CD4-positive, alpha-beta memory T cell (primary cell): ENCODE results near the gene YJU2. TPM values are rescaled to one million over a fixed set of nuclear protein-coding genes. Genes with fewer than 3 reads are reported as not detected.

Source experiments
- CTCF ChIA-PET: fragments of 350-600 bp; sonication (Branson Sonifier 250); formaldehyde crosslinking; loops from one replicate; lab custom pipeline; 2021; ENCODE audit warnings: inconsistent platforms; ENCODE audit not compliant: partially characterized antibody; lab: Charles Lee
- POLR2A ChIA-PET: fragments of 350-600 bp; sonication (Branson Sonifier 250); formaldehyde crosslinking; loops from one replicate; lab custom pipeline; 2021; ENCODE audit not compliant: partially characterized antibody; lab: Charles Lee
- DNase-seq, 5 donors: peaks; one replicate each; pipeline versions ENCODE4 v3.0.0 to v3.0.0-alpha.2; 2020 to 2022; ENCODE audit warnings: mixed read lengths in 1 of 5
- H3K27ac ChIP-seq: one replicate; pipeline ENCODE4 v1.7.0; 2013; ENCODE audit warnings: low read depth, low read length
- H3K27me3 ChIP-seq: 2 replicates; pipeline ENCODE4 v1.7.0; 2013; ENCODE audit warnings: mild to moderate bottlenecking, low read length, moderate library complexity; ENCODE audit not compliant: insufficient read depth
- H3K36me3 ChIP-seq: 2 replicates; pipeline ENCODE4 v1.7.0; 2013; ENCODE audit warnings: mild to moderate bottlenecking, low read length, moderate library complexity; ENCODE audit not compliant: insufficient read depth
- H3K4me1 ChIP-seq: 2 replicates; pipeline ENCODE4 v1.7.0; 2013; ENCODE audit warnings: mild to moderate bottlenecking, low read length, moderate library complexity; ENCODE audit not compliant: insufficient read depth
- H3K4me3 ChIP-seq, 2 donors: one replicate each; pipeline ENCODE4 v1.7.0; 2013; ENCODE audit warnings: low read length in 2 of 2, mild to moderate bottlenecking in 1 of 2
- H3K9me3 ChIP-seq, 2 donors: one replicate each; pipeline ENCODE4 v1.7.0; 2013; ENCODE audit warnings: low read length in 2 of 2, control low read depth in 1 of 2; ENCODE audit not compliant: control insufficient read depth in 1 of 2
- H3K27ac Mint-ChIP-seq, 7 donors: one replicate each; pipeline ENCODE4 v1.8.0; 2020 to 2021; ENCODE audit warnings: mixed read lengths in 7 of 7, mild to moderate bottlenecking in 6 of 7, inconsistent platforms in 3 of 7, moderate library complexity in 3 of 7
- H3K27me3 Mint-ChIP-seq, 2 donors: one replicate each; pipeline ENCODE4 v1.8.0; 2020 to 2021; ENCODE audit warnings: mixed read lengths in 2 of 2
- H3K36me3 Mint-ChIP-seq, 2 donors: one replicate each; pipeline ENCODE4 v1.8.0; 2020 to 2021; ENCODE audit warnings: mixed read lengths in 2 of 2, inconsistent platforms in 1 of 2, mild to moderate bottlenecking in 1 of 2
- H3K4me1 Mint-ChIP-seq, 4 donors: one replicate each; pipeline ENCODE4 v1.8.0; 2020 to 2021; ENCODE audit warnings: mixed read lengths in 4 of 4, mild to moderate bottlenecking in 1 of 4
- H3K4me3 Mint-ChIP-seq, 8 donors: one replicate each; pipeline ENCODE4 v1.8.0; 2020 to 2021; ENCODE audit warnings: mixed read lengths in 8 of 8, mild to moderate bottlenecking in 7 of 8, moderate library complexity in 6 of 8, inconsistent platforms in 3 of 8
- H3K9me3 Mint-ChIP-seq, 8 donors: one replicate each; pipeline ENCODE4 v1.8.0; 2020 to 2021; ENCODE audit warnings: mixed read lengths in 8 of 8, mild to moderate bottlenecking in 5 of 8, inconsistent platforms in 3 of 8, moderate library complexity in 1 of 8
- intact Hi-C: fragments of 100-400 bp; cut with micrococcal nuclease; formaldehyde crosslinking; loops from one replicate; pipeline ENCODE4 v1.15.1; 2023
- polyA plus RNA-seq, 2 donors: library from polyadenylated mRNA; unstranded; fragments of 300-500 nt; fragmentation: Illumina TruSeq; gene quantifications; one replicate each; pipeline ENCODE4 v1.2.3, GENCODE V29; 2021
- total RNA-seq, 2 experiments: library from RNA; stranded (reverse); gene quantifications; one replicate each; pipeline ENCODE4 v1.2.3, GENCODE V29; 2021

Gene YJU2
- total and polyA plus RNA-seq, 4 experiments from 2014 or later: 13.0 to 36.1 (median 28.7) TPM

GRCh38 chr19:4304538-4305256 is 57.8 kb downstream of the YJU2 start, which contains the start of gene FSD1:
Gene FSD1, plus strand, starts transcription at chr19:4304598. Its CDS starts 149 bp downstream, at chr19:4304747.
- H3K27me3 ChIP-seq: no peaks in the 10 kb centered on the region
- Mint-ChIP-seq H3K4me3 (peak within 1 kb of the TSS; percentile 28 to 80 (median 67)), H3K36me3 (no peaks in the 10 kb centered on the region), H3K4me1 (peaks cover 13 to 31% (median 22%) of the 10 kb centered on the region in 4 donors), H3K9me3 (no peaks in the 10 kb centered on the region), H3K27ac (peak within 1 kb of the TSS in 5 of 7 donors; percentile 42 to 87 (median 74)), H3K27me3 (peaks cover 0 to 6% of the 10 kb centered on the region in 2 donors)
- peak in 4 of 5 donors; percentile 38 to 51 (median 46) for DNase-seq
- no peaks in the 10 kb centered on the region for H3K36me3 ChIP-seq
- intact Hi-C loops: loop anchor here (5.0 kb wide), 1 partner anchor 38 kb away; the partner anchor contains the start of gene MPND
- ChIA-PET CTCF (interaction anchor here (1.9 kb wide), 1 partner anchor 36 kb away, joined by 8 read pairs; no protein-coding TSS in a partner anchor), POLR2A (interaction anchor here (1.4 kb wide), 1 partner anchor 15 kb away, joined by 3 read pairs; no protein-coding TSS in a partner anchor)
- no peak within 1 kb of the TSS for H3K4me3 ChIP-seq
- H3K4me1 ChIP-seq: peaks cover 18% of the 10 kb centered on the region
- H3K27ac ChIP-seq: no peak within 1 kb of the TSS
- H3K9me3 ChIP-seq: no peaks in the 10 kb centered on the region

- DNase-seq: no peak
- ChIA-PET CTCF (no interaction called here), POLR2A (interaction anchor here (1.4 kb wide), 1 partner anchor 14 kb away, joined by 3 read pairs; no protein-coding TSS in a partner anchor)
- H3K4me3 Mint-ChIP-seq: peak overlapping the region in 6 of 8 donors; percentile 5 to 57 (median 22)
- Histone ChIP-seq H3K27ac (no peak overlapping the region), H3K9me3 (no peaks in the 10 kb centered on the region), H3K27me3 (no peaks in the 10 kb centered on the region), H3K4me1 (peaks cover 18% of the 10 kb centered on the region), H3K4me3 (no peak overlapping the region), H3K36me3 (no peaks in the 10 kb centered on the region)
- peaks cover 13 to 31% (median 22%) of the 10 kb centered on the region in 4 donors for H3K4me1 Mint-ChIP-seq
- no peaks in the 10 kb centered on the region for H3K36me3 Mint-ChIP-seq
- H3K9me3 Mint-ChIP-seq: no peaks in the 10 kb centered on the region
- H3K27ac Mint-ChIP-seq: peak overlapping the region in 1 of 7 donors; percentile 65
- peaks cover 0 to 6% of the 10 kb centered on the region in 2 donors for H3K27me3 Mint-ChIP-seq
- intact Hi-C loops: no loop called here
Measured at GRCh38 chr19:4305257-4305612, 58.4 kb downstream of the YJU2 start.

GRCh38 chr19:4305659-4306058 is 58.8 kb downstream of the YJU2 start:
- Histone ChIP-seq H3K4me1 (peaks cover 18% of the 10 kb centered on the region), H3K36me3 (no peaks in the 10 kb centered on the region), H3K27me3 (no peaks in the 10 kb centered on the region), H3K27ac (no peak overlapping the region), H3K9me3 (no peaks in the 10 kb centered on the region), H3K4me3 (no peak overlapping the region)
- ChIA-PET POLR2A (interaction anchor here (1.4 kb wide), 1 partner anchor 14 kb away, joined by 3 read pairs; no protein-coding TSS in a partner anchor), CTCF (interaction anchor here (0.6 kb wide), 1 partner anchor 641 kb away, joined by 3 read pairs; no protein-coding TSS in a partner anchor)
- peaks cover 0 to 6% of the 10 kb centered on the region in 2 donors for H3K27me3 Mint-ChIP-seq
- H3K9me3 Mint-ChIP-seq: no peaks in the 10 kb centered on the region
- no peak for DNase-seq
- peaks cover 13 to 31% (median 20%) of the 10 kb centered on the region in 4 donors for H3K4me1 Mint-ChIP-seq
- H3K36me3 Mint-ChIP-seq: no peaks in the 10 kb centered on the region
- no peak overlapping the region for H3K27ac Mint-ChIP-seq
- intact Hi-C loops: no loop called here
- H3K4me3 Mint-ChIP-seq: peak overlapping the region in 3 of 8 donors; percentile 7 to 57 (median 28)

GRCh38 chr19:4310247-4311121 is 63.6 kb downstream of the YJU2 start:
- Histone ChIP-seq H3K36me3 (no peaks in the 10 kb centered on the region), H3K4me3 (no peak overlapping the region), H3K27me3 (no peaks in the 10 kb centered on the region), H3K9me3 (no peaks in the 10 kb centered on the region), H3K4me1 (no peaks in the 10 kb centered on the region), H3K27ac (no peak overlapping the region)
- ChIA-PET CTCF (no interaction called here), POLR2A (no interaction called here)
- H3K9me3 Mint-ChIP-seq: no peaks in the 10 kb centered on the region
- intact Hi-C loops: no loop called here
- no peak for DNase-seq
- H3K36me3 Mint-ChIP-seq: no peaks in the 10 kb centered on the region
- H3K27ac Mint-ChIP-seq: no peak overlapping the region
- H3K27me3 Mint-ChIP-seq: peaks cover 0 to 6% of the 10 kb centered on the region in 2 donors
- H3K4me1 Mint-ChIP-seq: peaks cover 0 to 4% (median 1%) of the 10 kb centered on the region in 4 donors
- no peak overlapping the region for H3K4me3 Mint-ChIP-seq

- Mint-ChIP-seq H3K27ac (no peak overlapping the region), H3K4me3 (no peak overlapping the region), H3K36me3 (no peaks in the 10 kb centered on the region), H3K9me3 (peaks cover 0 to 2% (median 0%) of the 10 kb centered on the region in 8 donors), H3K27me3 (no peaks in the 10 kb centered on the region), H3K4me1 (no peaks in the 10 kb centered on the region)
- Histone ChIP-seq H3K27ac (no peak overlapping the region), H3K4me3 (no peak overlapping the region), H3K9me3 (no peaks in the 10 kb centered on the region), H3K27me3 (no peaks in the 10 kb centered on the region), H3K4me1 (no peaks in the 10 kb centered on the region), H3K36me3 (no peaks in the 10 kb centered on the region)
- intact Hi-C loops: no loop called here
- ChIA-PET POLR2A (interaction anchor here (0.6 kb wide), 1 partner anchor 54 kb away, joined by 3 read pairs; no protein-coding TSS in a partner anchor), CTCF (interaction anchor here (2.3 kb wide), 1 partner anchor 38 kb away, joined by 10 read pairs; no protein-coding TSS in a partner anchor)
- no peak for DNase-seq
Measured at GRCh38 chr19:4313847-4314490, 67.1 kb downstream of the YJU2 start.

GRCh38 chr19:4316956-4317355 is 70.1 kb downstream of the YJU2 start:
- Histone ChIP-seq H3K27me3 (no peaks in the 10 kb centered on the region), H3K4me3 (no peak overlapping the region), H3K36me3 (no peaks in the 10 kb centered on the region), H3K9me3 (no peaks in the 10 kb centered on the region), H3K4me1 (no peaks in the 10 kb centered on the region), H3K27ac (no peak overlapping the region)
- no peak for DNase-seq
- Mint-ChIP-seq H3K9me3 (peaks cover 0 to 5% (median 0%) of the 10 kb centered on the region in 8 donors), H3K27ac (no peak overlapping the region), H3K4me1 (no peaks in the 10 kb centered on the region), H3K36me3 (no peaks in the 10 kb centered on the region), H3K4me3 (no peak overlapping the region), H3K27me3 (no peaks in the 10 kb centered on the region)
- ChIA-PET POLR2A (no interaction called here), CTCF (no interaction called here)
- intact Hi-C loops: no loop called here
